ENCODE results near the gene BMPR1B.
"Not testable (repeated sequence)": the region's sequence is repeated elsewhere in the genome, so short reads cannot be mapped to it uniquely, and the experiment has no call there.

Gene BMPR1B

GRCh38 chr4:94841166-94841863 lies 83.6 kb downstream of the BMPR1B start:
- DNase-seq, result not testable (repeated sequence)

GRCh38 chr4:94841864-94842221 lies 84.1 kb downstream of the BMPR1B start:
- DNase-seq, result no peak

GRCh38 chr4:94843216-94843615 lies 85.5 kb downstream of the BMPR1B start:
- no peak for DNase-seq

GRCh38 chr4:94848326-94848725 lies 90.6 kb downstream of the BMPR1B start:
- DNase-seq, result no peak

GRCh38 chr4:94849901-94850300 lies 92.1 kb downstream of the BMPR1B start:
- no peak for DNase-seq

- no peak for DNase-seq
Measured at GRCh38 chr4:94852616-94853015, 94.9 kb downstream of the BMPR1B start.

- DNase-seq, result no peak
Measured at GRCh38 chr4:94856030-94856429, 98.3 kb downstream of the BMPR1B start.

GRCh38 chr4:94870146-94870545 lies 112.4 kb downstream of the BMPR1B start:
- DNase-seq, result no peak

GRCh38 chr4:94871644-94872305 lies 114.0 kb downstream of the BMPR1B start:
- DNase-seq, result no peak

- DNase-seq, result no peak
Measured at GRCh38 chr4:94877973-94878372, 120.2 kb downstream of the BMPR1B start.

GRCh38 chr4:94880956-94881355 lies 123.2 kb downstream of the BMPR1B start:
- no peak for DNase-seq

- no peak for DNase-seq
Measured at GRCh38 chr4:94882756-94883155, 125.0 kb downstream of the BMPR1B start.

- no peak for DNase-seq
Measured at GRCh38 chr4:94887027-94887426, 129.3 kb downstream of the BMPR1B start.

- no peak for DNase-seq
Measured at GRCh38 chr4:94889523-94889922, 131.8 kb downstream of the BMPR1B start.

- DNase-seq, result no peak
Measured at GRCh38 chr4:94889946-94890345, 132.2 kb downstream of the BMPR1B start.

GRCh38 chr4:94890579-94890978 lies 132.8 kb downstream of the BMPR1B start:
- no peak for DNase-seq

GRCh38 chr4:94892051-94892450 lies 134.3 kb downstream of the BMPR1B start:
- no peak for DNase-seq

- DNase-seq, result no peak
Measured at GRCh38 chr4:94895081-94895480, 137.3 kb downstream of the BMPR1B start.

- DNase-seq, result no peak
Measured at GRCh38 chr4:94897023-94897422, 139.3 kb downstream of the BMPR1B start.

GRCh38 chr4:94905511-94905910 lies 147.8 kb downstream of the BMPR1B start:
- DNase-seq, result no peak

GRCh38 chr4:94909645-94910044 lies 151.9 kb downstream of the BMPR1B start:
- DNase-seq, result no peak

- no peak for DNase-seq
Measured at GRCh38 chr4:94911106-94911505, 153.4 kb downstream of the BMPR1B start.

GRCh38 chr4:94912606-94913005 lies 154.9 kb downstream of the BMPR1B start:
- no peak for DNase-seq

GRCh38 chr4:94913316-94913715 lies 155.6 kb downstream of the BMPR1B start:
- DNase-seq, result no peak

- DNase-seq, result no peak
Measured at GRCh38 chr4:94917146-94917545, 159.4 kb downstream of the BMPR1B start.

Data from NCI-H1092 treated with DMSO at 0.1 percent for 48 hours (cell line).